ENCODE data around the gene SERPINE1. TPM values are rescaled to one million over a fixed set of nuclear protein-coding genes. Genes with fewer than 3 reads are reported as not detected.
"Not testable (repeated sequence)": the region's sequence is repeated elsewhere in the genome, so short reads cannot be mapped to it uniquely, and the experiment has no call there.

Gene SERPINE1
- total RNA-seq, 1 experiment from 2014 or later, result 238 TPM

GRCh38 chr7:101122933-101123702, 3.8 kb upstream of the SERPINE1 start:
- DNase-seq (ENCODE audit: low read depth), result no peak

- DNase-seq (ENCODE audit: low read depth), result no peak
Measured at GRCh38 chr7:101123703-101124068, 3.2 kb upstream of the SERPINE1 start.

GRCh38 chr7:101124376-101125056, 2.4 kb upstream of the SERPINE1 start:
- peak; percentile 100 for DNase-seq (ENCODE audit: low read depth)

GRCh38 chr7:101125989-101126650, 784 bp upstream of the SERPINE1 start:
- DNase-seq (ENCODE audit: low read depth), result peak; percentile 99

- no peak for DNase-seq (ENCODE audit: low read depth)
Measured at GRCh38 chr7:101127460-101128039, 646 bp downstream of the SERPINE1 start.

GRCh38 chr7:101128040-101128834, 1.3 kb downstream of the SERPINE1 start:
- DNase-seq (ENCODE audit: low read depth), result no peak

GRCh38 chr7:101129603-101130117, 2.8 kb downstream of the SERPINE1 start:
- no peak for DNase-seq (ENCODE audit: low read depth)

- DNase-seq (ENCODE audit: low read depth), result not testable (repeated sequence)
Measured at GRCh38 chr7:101132626-101133600, 6.0 kb downstream of the SERPINE1 start.

- DNase-seq (ENCODE audit: low read depth), result no peak
Measured at GRCh38 chr7:101133621-101134398, 6.9 kb downstream of the SERPINE1 start.

- no peak for DNase-seq (ENCODE audit: low read depth)
Measured at GRCh38 chr7:101134399-101134980, 7.6 kb downstream of the SERPINE1 start.

GRCh38 chr7:101137651-101138212, 10.8 kb downstream of the SERPINE1 start:
- no peak for DNase-seq (ENCODE audit: low read depth)

- DNase-seq (ENCODE audit: low read depth), result peak; percentile 98
Measured at GRCh38 chr7:101138213-101138870, 11.4 kb downstream of the SERPINE1 start.

GRCh38 chr7:101140339-101140699, 13.4 kb downstream of the SERPINE1 start:
- DNase-seq (ENCODE audit: low read depth), result no peak

GRCh38 chr7:101140746-101141382, 14.0 kb downstream of the SERPINE1 start:
- no peak for DNase-seq (ENCODE audit: low read depth)

GRCh38 chr7:101151908-101152651, 25.2 kb downstream of the SERPINE1 start:
- DNase-seq (ENCODE audit: low read depth), result no peak

- DNase-seq (ENCODE audit: low read depth), result peak; percentile 93
Measured at GRCh38 chr7:101153969-101154692, 27.2 kb downstream of the SERPINE1 start, which contains the start of gene AP1S1. TSS of gene AP1S1 (plus strand) at chr7:101154476. CDS start at chr7:101154515, 39 bp downstream.
